ENCODE results near the gene SEZ6L.

DNA sequence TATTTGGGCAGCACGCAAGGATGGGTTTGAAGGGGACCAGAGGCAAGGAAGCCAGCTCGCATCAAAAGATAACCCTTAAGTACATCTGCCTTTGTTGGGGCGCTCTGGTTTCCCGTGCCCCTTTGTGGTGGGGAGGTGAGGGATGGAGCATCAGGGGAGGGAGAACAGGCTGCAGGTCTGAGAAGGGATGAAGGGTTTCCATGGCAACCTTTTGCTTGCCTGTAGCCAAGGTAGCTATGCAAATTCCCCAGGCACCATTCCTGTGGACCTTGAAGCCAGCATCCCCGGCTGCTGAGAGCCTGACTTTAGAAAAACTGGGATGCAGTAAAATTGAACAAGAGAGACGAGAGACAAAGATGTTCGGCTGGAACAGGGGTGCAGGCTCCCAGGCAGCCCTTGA, 75.7 kb downstream of the SEZ6L start:
- TF ChIP-seq POLR2AphosphoS5 (IDR thresholded peaks at IDR 0.05; ENCODE audit: borderline replicate concordance, low read depth, low read length) (no peak), EZH2 (IDR thresholded peaks at IDR 0.05) (no peak), FOXP2 (optimal IDR thresholded peaks at IDR 0.05; ENCODE audit: control extremely low read depth, extremely low read length, insufficient read depth) (no peak)
